Measurements from ENCODE around the gene INPP5E. TPM values are rescaled to one million over a fixed set of nuclear protein-coding genes. Genes with fewer than 3 reads are reported as not detected.

INPP5E gene
- total RNA-seq, 1 experiment from 2014 or later = 10.4 TPM

DNA sequence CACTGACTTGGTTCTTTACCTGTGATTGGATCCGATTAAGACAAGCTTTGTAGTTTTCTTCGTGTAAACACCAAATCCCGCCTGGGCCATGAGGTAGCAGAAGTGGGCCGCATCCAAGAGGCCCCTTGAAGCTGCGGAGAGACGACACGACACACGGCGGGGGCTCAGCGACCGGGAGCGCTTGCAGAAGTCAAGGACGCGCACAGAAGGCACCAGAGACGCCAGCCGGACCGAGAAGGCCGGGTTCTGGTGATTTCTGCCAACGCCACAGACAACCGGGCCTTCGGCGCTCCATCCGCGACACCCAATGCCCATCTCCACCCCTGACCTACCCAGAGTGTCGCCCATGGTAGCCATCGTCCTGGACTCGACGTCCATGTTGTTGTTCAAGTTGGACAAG lies 19.8 kb upstream of the INPP5E start:
- H3K27me3 ChIP-seq = no peaks in the 10 kb centered on the region
- H3K4me3 ChIP-seq = no peak overlapping the region
- H3K36me3 ChIP-seq = peaks cover 64% of the 10 kb centered on the region
- H3K9me3 ChIP-seq = no peaks in the 10 kb centered on the region
- DNase-seq = no peak

DNA sequence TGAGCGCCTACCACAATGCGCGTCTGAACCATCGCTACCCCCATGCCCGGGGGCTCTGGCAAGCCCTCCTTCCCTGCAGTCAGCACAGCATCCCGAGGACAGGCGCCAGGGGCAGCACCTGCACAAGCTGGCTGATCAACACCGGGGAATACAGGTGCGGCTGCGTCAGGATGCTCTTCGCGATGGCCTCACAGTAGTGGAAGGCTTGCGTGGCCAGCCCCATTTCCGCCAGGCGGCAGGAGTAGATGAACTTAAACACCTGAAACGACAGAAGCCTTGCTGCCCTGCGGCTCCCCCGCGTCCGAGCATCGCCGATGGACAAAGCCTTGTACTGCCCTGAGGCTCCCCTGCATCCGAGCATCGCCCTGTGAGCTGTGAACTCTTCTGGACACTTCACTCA lies 17.7 kb upstream of the INPP5E start:
- Histone ChIP-seq H3K36me3 (peaks cover 62% of the 10 kb centered on the region), H3K27me3 (no peaks in the 10 kb centered on the region), H3K9me3 (no peaks in the 10 kb centered on the region), H3K4me3 (no peak overlapping the region)
- no peak for DNase-seq

DNA sequence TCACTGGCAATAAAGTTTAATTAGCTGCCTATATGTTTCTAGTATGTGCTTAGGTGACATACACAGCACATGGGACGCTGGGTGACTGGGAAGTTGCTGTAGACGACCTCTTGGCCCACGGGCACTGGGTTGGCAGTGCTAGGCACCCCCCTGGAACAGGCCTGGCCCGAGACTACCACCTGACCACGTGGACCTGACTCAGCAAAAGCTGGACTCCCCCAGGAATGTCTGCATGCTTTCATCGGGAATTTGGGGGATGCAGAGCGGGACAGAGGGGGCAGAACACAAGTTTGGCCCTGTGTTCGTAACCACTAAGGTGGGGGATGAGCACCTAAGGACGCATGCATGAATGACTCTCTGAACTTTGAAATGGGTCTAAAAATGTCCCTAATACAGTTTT lies 16.6 kb upstream of the INPP5E start:
- H3K27me3 ChIP-seq = no peaks in the 10 kb centered on the region
- H3K9me3 ChIP-seq = no peaks in the 10 kb centered on the region
- no peak overlapping the region for H3K4me3 ChIP-seq
- no peak for DNase-seq
- H3K36me3 ChIP-seq = peaks cover 66% of the 10 kb centered on the region

DNA sequence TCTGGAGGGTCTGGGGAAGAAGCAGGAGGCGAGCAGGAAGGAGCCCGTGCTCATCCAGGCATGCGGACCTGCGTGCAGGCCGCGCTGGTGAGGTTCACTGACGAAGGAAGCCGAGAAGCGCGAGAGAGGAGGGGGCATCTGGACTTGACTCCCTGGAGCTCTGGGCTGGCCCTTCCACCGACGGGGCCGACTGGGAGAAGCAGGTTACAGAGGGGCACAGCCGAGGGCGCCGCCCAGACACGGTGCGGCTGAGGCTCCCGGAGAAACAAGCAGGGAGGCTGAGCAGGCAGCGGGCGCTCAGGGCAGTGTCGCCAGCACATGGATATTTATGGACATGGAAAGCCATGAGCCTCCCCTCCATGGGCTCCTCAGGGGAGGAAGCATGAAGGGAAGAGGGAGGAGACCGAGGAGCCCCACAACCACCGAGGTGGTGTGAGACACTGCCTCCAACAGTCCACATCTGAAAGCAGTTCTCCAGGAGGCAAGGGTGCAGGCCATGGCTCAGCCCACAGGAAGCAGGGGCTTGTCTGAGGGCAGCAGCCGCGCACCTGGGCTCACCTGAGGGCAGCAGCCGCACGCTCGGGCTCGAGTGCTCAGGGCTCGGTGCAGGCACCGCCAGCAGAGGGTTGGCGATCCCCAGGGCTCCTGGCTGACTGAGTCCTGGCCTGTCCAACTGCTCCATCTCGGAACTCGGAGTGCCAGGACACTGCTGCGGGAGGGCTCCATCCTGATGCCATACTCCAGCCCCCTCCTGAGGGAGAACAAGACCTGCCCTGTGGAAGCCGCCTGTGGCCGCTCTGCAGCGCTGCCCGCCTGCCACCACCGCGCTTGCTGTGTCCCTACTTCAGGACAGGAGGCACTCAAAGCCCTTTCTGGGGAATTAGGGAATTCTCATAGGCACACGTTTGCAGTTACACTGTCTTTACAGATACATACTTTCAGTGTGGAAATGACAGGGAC lies 15.7 kb upstream of the INPP5E start:
- Histone ChIP-seq H3K4me3 (no peak overlapping the region), H3K9me3 (no peaks in the 10 kb centered on the region), H3K36me3 (peaks cover 69% of the 10 kb centered on the region), H3K27me3 (no peaks in the 10 kb centered on the region)
- no peak for DNase-seq

DNA sequence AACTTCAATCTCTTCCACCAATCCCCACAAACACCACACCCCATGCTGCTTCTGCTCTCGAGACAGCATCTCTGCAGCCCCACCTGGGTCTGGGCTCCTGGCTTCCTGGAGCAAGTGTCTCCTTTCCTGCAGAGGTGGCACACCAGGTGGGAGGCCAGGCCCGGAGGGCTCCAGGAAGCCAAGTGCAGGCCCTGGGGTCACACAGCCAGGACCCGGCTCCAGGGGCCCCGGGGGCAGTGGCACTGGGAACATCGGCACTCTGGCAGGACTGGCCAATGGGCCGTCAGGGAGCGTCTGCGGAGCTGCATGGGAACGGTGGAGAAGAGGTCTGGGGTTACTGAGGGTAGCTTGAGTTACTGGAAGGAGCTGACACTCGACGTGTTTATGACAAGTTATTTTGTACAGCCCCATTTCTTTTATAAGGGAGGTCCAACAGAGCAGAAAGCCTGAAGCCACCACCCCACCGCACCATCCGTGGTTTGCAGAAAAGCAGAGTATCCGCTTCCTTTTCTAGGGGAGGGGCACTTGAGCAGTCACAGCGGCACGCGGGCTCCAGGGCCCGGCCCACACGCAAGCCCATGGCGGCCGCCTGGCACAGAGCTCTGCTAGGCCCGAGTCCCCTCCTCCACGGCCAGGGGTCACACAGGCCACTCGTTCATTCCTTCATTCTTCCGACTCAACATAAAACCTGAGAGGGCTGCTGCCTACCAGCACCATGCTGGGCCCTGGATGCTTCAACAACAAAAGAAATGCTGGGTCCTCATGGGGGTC lies 14.6 kb upstream of the INPP5E start:
- H3K9me3 ChIP-seq = no peaks in the 10 kb centered on the region
- no peaks in the 10 kb centered on the region for H3K27me3 ChIP-seq
- no peak for DNase-seq
- peaks cover 68% of the 10 kb centered on the region for H3K36me3 ChIP-seq
- H3K4me3 ChIP-seq = no peak overlapping the region

DNA sequence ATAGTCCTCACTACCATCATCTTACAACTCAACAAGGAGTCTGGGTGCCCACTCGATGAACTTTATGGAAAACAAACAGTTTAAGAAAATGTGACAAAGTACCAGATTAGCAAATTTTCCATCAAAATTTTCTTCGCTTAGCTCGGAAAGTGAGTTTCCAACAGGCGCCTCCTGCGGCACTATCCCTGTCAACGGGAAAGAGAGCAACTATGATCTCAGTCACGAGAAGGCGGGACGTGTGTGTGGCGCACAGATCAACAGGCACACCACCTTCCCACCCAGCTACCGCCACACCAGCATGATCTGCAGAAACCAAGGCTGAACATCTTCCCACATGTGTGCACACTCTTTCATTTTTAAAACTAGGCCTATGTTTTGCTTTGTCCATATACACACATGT lies 13.7 kb upstream of the INPP5E start:
- Histone ChIP-seq H3K9me3 (no peaks in the 10 kb centered on the region), H3K4me3 (no peak overlapping the region), H3K27me3 (no peaks in the 10 kb centered on the region), H3K36me3 (peaks cover 64% of the 10 kb centered on the region)
- DNase-seq = no peak

DNA sequence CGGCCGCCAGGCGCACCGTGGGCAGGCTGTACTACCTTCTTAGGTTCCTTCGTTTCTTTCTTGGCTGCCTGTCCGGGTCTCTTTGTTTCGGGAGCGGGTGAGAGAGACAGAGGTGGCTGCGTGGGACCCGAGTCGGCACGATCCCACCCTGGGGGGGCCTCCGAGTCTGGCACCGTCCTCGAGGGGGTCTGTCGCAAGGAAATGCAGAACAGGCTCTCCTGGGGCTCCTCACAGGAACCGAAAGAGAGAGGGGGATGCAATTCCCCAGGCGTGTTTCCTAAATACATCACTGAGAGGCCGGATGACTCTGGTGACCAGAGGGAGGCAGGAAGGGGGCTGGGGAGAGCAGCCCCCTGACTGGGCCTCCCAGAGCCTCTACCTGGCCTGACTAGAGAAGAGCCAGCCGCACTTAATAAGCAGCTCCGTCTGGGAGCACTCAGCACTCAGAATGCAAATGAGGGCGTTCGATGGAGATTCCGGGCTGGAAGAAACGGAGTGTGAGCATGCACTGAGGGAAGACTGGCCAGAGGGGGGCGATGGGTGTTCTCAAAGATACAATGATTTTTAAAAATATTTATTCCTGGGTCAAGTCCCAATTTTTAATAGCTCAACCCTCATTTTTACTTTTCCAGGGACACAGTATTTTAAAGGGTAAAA lies 11.7 kb upstream of the INPP5E start:
- H3K27me3 ChIP-seq = no peaks in the 10 kb centered on the region
- no peaks in the 10 kb centered on the region for H3K9me3 ChIP-seq
- peaks cover 63% of the 10 kb centered on the region for H3K36me3 ChIP-seq
- no peak for DNase-seq
- no peak overlapping the region for H3K4me3 ChIP-seq

DNA sequence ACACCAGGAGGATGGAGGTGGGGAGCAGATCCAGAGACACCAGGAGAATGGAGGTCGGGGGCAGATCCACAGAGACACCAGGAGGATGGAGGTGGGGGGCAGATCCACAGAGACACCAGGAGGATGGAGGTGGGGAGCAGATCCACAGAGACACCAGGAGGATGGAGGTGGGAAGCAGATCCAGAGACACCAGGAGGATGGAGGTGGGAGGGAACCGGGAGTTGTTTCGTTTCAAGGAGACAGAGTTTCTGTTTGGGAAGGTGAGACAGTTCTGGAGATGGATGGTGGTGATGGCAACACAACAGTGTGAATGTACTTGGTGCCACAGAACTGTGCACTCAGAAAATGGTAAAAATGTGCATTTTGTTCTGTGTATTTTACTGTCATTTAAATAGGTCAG lies 9.0 kb upstream of the INPP5E start:
- H3K36me3 ChIP-seq = peaks cover 68% of the 10 kb centered on the region
- DNase-seq = no peak
- H3K4me3 ChIP-seq = no peak overlapping the region
- no peaks in the 10 kb centered on the region for H3K27me3 ChIP-seq
- H3K9me3 ChIP-seq = no peaks in the 10 kb centered on the region

DNA sequence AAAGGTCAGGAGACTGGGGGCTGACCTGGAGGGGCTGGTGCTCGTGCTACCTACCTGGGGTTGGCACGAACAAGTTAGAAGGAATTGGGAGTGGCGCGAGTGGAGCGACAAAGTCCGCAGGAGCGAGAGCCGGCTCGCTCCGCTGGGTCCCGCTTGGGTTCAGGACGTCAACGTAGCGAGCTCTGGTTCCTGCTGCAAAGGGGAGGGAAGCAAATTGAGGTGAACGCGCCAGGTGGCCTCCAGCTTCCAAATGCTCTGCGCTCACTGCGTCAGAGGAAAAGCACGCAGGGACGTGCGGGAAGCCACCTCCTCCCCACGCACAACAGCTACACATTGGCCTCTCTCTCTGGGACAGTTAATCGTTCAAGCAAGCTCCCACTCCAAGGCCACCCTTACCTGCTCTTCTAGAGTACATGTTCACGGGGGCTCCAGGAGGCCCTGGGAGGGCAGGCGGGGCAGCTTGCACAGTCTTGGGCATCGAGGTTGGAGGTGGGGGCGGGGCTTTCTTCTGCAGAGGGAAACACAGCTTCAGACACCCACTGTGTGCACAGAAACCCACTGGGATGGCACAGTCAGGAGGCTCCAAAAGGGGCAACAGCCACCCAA lies 7.6 kb upstream of the INPP5E start:
- H3K4me3 ChIP-seq = no peak overlapping the region
- H3K9me3 ChIP-seq = no peaks in the 10 kb centered on the region
- H3K36me3 ChIP-seq = peaks cover 71% of the 10 kb centered on the region
- no peak for DNase-seq
- H3K27me3 ChIP-seq = no peaks in the 10 kb centered on the region

DNA sequence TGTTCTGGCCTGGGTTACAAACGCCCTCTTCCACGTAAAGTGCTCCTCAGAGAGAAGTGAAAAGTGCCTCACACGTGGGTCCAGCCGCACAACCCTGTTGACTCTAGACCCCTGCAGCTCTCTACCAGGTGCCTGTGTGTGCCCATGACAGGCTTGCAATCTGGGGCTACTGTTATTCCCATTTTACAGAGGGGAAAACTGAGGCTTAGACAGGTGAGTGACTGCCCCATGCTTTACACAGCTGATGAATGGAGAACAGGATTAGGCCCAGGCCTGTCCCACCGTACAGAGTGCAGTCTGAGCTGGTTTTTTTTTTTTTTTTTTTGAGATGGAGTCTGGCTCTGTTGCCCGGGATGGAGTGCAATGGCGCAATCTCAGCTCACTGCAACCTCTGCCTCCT lies 6.2 kb upstream of the INPP5E start:
- H3K36me3 ChIP-seq = peaks cover 65% of the 10 kb centered on the region
- H3K27me3 ChIP-seq = no peaks in the 10 kb centered on the region
- no peaks in the 10 kb centered on the region for H3K9me3 ChIP-seq
- DNase-seq = no peak
- no peak overlapping the region for H3K4me3 ChIP-seq

DNA sequence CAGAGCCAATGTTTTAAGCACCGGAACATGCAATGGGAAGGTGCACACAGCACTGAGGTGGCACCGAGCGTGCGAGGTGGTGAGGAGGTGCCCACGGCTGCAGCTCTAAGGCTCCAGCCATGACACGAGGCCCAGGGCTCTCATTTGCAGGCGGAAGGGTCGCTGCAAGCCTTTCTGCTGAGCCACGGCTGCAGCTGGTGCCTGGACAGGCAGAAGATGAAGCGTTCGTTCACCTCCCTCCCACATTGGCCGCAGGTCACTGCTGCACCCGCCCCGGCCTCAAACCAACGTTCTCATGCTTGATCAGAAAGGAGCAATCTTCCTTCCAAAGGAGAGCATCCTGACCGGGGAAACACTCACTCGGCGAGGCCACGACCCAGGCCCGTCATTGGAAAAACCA lies 4.5 kb upstream of the INPP5E start:
- Histone ChIP-seq H3K9me3 (no peaks in the 10 kb centered on the region), H3K36me3 (peaks cover 57% of the 10 kb centered on the region), H3K27me3 (no peaks in the 10 kb centered on the region), H3K4me3 (no peak overlapping the region)
- no peak for DNase-seq

DNA sequence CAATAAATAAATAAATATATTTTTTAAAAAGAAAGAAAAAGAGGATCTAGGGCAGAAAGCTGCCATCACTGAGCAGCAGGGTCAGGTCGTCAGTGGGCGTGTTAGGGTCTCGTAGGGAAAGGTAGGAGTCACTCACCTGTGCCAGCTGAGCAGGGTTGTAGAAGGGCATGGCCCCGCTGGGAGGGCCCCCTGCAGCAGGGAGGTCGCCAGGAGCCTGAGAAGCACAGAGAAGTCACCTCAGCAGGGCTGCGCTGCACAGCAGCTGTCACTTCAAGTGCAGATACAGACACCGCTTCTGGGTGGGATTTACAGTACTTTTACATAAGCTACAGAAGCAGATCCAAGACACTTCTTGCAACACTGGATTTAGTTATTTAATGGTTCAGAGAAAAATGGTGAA lies 4.0 kb upstream of the INPP5E start:
- no peak for DNase-seq
- Histone ChIP-seq H3K36me3 (peaks cover 53% of the 10 kb centered on the region), H3K9me3 (no peaks in the 10 kb centered on the region), H3K4me3 (no peak overlapping the region), H3K27me3 (no peaks in the 10 kb centered on the region)

DNA sequence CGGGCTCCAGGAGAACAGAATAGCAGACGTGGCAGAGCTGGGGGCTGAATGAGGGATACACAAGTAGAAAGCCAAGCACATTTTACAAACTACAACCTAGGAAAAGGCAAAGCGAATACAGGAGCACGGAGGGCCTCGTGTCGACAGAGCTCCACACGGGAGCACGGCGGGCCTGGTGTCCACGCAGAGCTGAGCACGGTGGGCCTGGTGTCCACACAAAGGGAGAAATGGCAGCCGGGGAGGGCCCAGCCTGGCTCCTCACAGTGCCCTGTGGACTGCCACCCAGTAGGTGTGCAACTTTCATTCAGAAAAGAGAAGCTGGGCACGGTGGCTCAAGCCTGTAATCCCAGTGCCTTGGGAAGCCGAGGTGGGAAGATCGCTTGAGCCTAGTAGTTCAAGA lies 3.4 kb upstream of the INPP5E start:
- Histone ChIP-seq H3K9me3 (no peaks in the 10 kb centered on the region), H3K27me3 (no peaks in the 10 kb centered on the region), H3K36me3 (peaks cover 55% of the 10 kb centered on the region), H3K4me3 (no peak overlapping the region)
- DNase-seq = no peak

DNA sequence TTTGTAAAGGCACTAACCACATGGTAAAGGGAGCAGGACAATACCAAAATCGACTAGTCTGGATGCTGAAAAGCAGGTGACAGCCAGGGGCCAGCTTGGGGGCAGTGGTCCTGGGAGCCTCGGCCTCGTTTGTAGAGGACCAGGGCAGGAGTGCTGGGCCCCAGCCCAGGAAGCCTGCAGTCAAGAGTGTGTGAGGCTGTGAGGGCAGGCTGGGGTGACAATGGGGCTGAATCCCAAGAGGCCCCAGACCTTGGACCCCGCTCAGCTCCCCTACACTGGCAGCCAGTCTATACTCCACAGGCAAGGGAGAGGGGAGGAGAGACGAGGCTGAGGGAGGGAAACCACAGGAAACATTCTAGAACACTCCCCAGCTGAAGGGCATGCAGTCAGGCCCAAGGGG lies 2.6 kb upstream of the INPP5E start:
- H3K27me3 ChIP-seq = no peaks in the 10 kb centered on the region
- H3K9me3 ChIP-seq = no peaks in the 10 kb centered on the region
- peaks cover 55% of the 10 kb centered on the region for H3K36me3 ChIP-seq

DNA sequence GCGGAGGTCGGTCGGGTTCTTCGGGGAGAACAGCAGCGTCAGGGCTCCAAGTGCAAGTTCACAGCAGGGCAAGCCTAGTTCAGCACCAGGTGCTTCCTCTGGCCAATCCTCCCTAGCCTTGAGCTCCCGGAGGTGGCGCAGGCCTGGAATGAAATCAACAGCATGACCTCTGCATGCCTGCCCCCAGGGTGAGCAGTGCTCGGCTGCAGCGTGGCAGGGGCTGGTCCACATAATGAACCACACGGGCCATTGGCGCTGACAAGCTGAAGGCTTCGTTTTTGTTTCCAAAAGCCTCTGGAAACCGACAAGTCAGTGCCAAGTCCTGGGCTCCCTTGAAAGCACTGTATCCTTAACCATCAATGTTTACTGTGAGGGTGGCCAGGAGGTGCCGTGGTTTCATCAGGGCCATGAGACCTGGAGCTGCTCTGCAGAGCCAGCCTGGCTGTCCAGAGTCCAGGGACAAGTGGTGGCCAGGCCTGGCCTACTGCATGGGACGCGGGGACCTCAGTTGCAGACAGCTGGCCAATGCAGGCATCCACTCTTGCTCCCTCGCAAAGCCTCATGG lies 2.1 kb upstream of the INPP5E start:
- Histone ChIP-seq H3K36me3 (peaks cover 57% of the 10 kb centered on the region), H3K4me3 (no peak overlapping the region), H3K9me3 (no peaks in the 10 kb centered on the region), H3K27me3 (no peaks in the 10 kb centered on the region)
- no peak for DNase-seq

More for the DNA sequence above, 2.6 kb upstream of the INPP5E start:
- no peak overlapping the region for H3K4me3 ChIP-seq
- no peak for DNase-seq

DNA sequence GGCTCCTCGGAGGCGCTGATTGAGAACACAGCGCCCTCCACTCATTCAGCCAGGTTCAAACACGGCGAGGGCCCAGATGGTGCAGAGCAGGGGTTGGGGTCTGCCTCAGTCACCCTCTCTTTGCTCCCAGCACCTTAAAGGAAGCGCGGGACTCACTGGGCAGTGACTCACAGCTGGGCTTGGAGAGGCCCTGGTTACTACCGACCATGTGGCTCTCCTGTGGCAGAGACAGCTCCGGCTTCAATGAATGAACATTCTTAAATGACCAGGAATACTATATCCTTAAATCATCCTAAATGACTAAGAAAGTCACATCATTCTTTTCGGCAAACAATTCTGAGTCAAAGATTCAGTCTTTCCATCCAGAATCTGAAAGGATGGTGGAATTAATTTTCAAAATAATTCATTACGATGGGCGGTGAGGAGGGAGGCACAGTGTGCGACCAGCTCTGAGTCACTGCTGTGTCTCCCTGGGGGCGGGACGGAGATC lies 1.6 kb upstream of the INPP5E start:
- Histone ChIP-seq H3K9me3 (no peaks in the 10 kb centered on the region), H3K4me3 (no peak overlapping the region), H3K36me3 (peaks cover 56% of the 10 kb centered on the region), H3K27me3 (no peaks in the 10 kb centered on the region)
- no peak for DNase-seq
